Naive thymus-derived CD8-positive, alpha-beta T cell (primary cell): ENCODE data around the gene SUPT4H1. TPM values are rescaled to one million over a fixed set of nuclear protein-coding genes. Genes with fewer than 3 reads are reported as not detected.
A peak's percentile ranks its signal among the peaks of the same experiment; 100 is the strongest.
"Not testable (repeated sequence)": the region's sequence is repeated elsewhere in the genome, so short reads cannot be mapped to it uniquely, and the experiment has no call there.

ENCODE experiments used
- ATAC-seq, 2 donors: fragments of 150-1000 bp; cut with Tn5 transposase in 1 of 2; sonication (Bioruptor Pico), chemical (Tn5 transposase) in 1 of 2; 1 replicate in 1 of 2; 2 replicates in 1 of 2; pipeline ENCODE4 v1.10.0; 2021; ENCODE audit warnings: mild to moderate bottlenecking in 2 of 2, moderate library complexity in 2 of 2
- POLR2A ChIA-PET: fragments of 350-600 bp; sonication (Branson Sonifier 250); formaldehyde crosslinking; loops from one replicate; lab custom pipeline; 2021; ENCODE audit warnings: antibody characterized with exemption; lab: Charles Lee
- DNase-seq, 10 donors: peaks; one replicate each; pipeline versions ENCODE4 v3.0.0 to v3.0.0-alpha.2; 2020 to 2022
- H3K27ac Mint-ChIP-seq, 10 donors: one replicate each; pipeline ENCODE4 v1.8.0; 2020 to 2022; ENCODE audit warnings: mild to moderate bottlenecking in 10 of 10, mixed read lengths in 10 of 10, moderate library complexity in 4 of 10, inconsistent platforms in 1 of 10
- H3K27me3 Mint-ChIP-seq, 5 donors: one replicate each; pipeline ENCODE4 v1.8.0; 2021 to 2022; ENCODE audit warnings: mixed read lengths in 5 of 5
- H3K36me3 Mint-ChIP-seq, 3 donors: one replicate each; pipeline ENCODE4 v1.8.0; 2020 to 2022; ENCODE audit warnings: mixed read lengths in 3 of 3, mild to moderate bottlenecking in 2 of 3, inconsistent platforms in 1 of 3
- H3K4me1 Mint-ChIP-seq, 4 donors: one replicate each; pipeline ENCODE4 v1.8.0; 2021 to 2022; ENCODE audit warnings: mixed read lengths in 4 of 4
- H3K4me3 Mint-ChIP-seq, 10 donors: one replicate each; pipeline ENCODE4 v1.8.0; 2020 to 2022; ENCODE audit warnings: mild to moderate bottlenecking in 10 of 10, mixed read lengths in 10 of 10, moderate library complexity in 6 of 10, inconsistent platforms in 1 of 10
- H3K9me3 Mint-ChIP-seq, 9 donors: one replicate each; pipeline ENCODE4 v1.8.0; 2020 to 2022; ENCODE audit warnings: mixed read lengths in 9 of 9, mild to moderate bottlenecking in 3 of 9, inconsistent platforms in 1 of 9, moderate library complexity in 1 of 9
- polyA plus RNA-seq, 3 donors: library from polyadenylated mRNA; unstranded; fragments of 300-500 nt; fragmentation: Illumina TruSeq; gene quantifications; one replicate each; pipeline ENCODE4 v1.2.3, GENCODE V29; 2021
- total RNA-seq, 8 experiments: library from RNA in 2 of 8; stranded (reverse) in 2 of 8; gene quantifications; one replicate each; pipeline ENCODE4 v1.2.3 and lab custom pipeline; 2021 to 2026

The SUPT4H1 gene
- total and polyA plus RNA-seq, 5 experiments from 2014 or later: 58.2 to 97.4 (median 65.9) TPM

DNA sequence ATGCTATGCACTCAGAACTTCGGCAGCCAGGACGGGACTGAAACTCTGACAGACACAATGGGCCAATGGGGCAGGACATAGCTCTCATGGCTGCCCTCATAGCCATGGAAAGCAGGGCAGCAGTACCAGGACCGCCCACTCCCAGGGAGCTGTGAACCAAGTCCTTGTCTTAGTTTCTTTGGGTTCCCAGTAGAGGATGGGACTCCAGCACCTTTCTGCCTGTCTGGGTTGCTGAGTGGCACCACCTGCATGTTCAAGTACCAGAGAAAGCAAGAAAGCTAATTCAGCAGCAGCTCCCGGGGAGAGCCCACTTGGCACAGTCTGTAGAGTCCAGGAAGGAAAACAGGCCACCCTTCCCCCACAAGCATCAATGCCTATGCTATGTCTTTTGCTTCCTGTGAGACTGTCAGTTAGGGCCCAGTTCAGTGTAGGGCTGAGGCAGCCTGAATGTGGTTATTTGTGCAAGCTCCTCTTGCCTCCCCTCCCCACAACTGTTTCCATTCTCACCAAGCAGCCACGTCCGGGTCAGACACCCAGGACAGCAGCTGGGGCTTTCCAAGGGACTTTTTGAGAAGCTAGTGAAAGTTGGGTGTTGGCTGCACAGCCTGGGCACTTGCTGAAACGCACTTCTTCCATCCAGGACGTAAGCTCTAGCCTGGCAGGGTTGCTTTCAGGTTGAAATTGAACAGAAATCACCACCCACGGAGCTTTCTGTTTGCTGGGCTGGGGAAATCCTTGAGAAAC is 7.8 kb downstream of the SUPT4H1 start:
- Mint-ChIP-seq H3K9me3 (no peaks in the 10 kb centered on the region), H3K36me3 (peaks cover 0 to 66% (median 18%) of the 10 kb centered on the region in 3 donors), H3K27me3 (no peaks in the 10 kb centered on the region), H3K27ac (peak overlapping the region; percentile 78 to 98 (median 95)), H3K4me1 (peaks cover 35 to 99% (median 93%) of the 10 kb centered on the region in 4 donors), H3K4me3 (peak overlapping the region; percentile 82 to 98 (median 90))
- ATAC-seq (peak; percentile 80 to 81), DNase-seq (peak; percentile 50 to 93 (median 78))
- POLR2A ChIA-PET: interaction anchor here (0.6 to 18.6 kb wide), 14 partner anchors 9 to 288 kb away, joined by 3 to 1631 read pairs (median 4); partner anchors contain the start of genes HSF5, RNF43, SUPT4H1 and TSPOAP1

DNA sequence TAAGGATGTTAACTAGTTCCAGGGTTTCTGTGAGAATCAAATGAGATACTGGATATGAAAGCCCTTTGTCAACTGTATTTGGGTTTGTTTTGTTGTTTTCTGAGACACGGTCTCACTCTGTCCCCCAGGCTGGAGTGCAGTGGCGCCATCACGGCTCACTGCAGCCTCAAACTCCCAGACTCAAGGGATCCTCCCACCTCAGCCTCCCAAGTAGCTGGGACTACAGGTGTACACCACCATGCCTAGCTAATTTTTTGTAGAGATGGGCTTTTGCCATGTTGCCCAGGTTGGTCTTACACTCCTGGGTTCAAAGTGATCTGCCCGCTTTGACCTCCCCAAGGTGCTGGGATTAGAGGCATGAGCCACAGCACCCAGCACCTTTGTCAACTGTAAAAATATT is 8.9 kb downstream of the SUPT4H1 start:
- peaks cover 0 to 58% (median 15%) of the 10 kb centered on the region in 3 donors for H3K36me3 Mint-ChIP-seq
- peaks cover 33 to 98% (median 93%) of the 10 kb centered on the region in 4 donors for H3K4me1 Mint-ChIP-seq
- H3K4me3 Mint-ChIP-seq: peak overlapping the region; percentile 82 to 98 (median 90)
- H3K9me3 Mint-ChIP-seq: no peaks in the 10 kb centered on the region
- ATAC-seq (no peak), DNase-seq (peak in 1 of 10 donors; percentile 19)
- H3K27ac Mint-ChIP-seq: peak overlapping the region; percentile 78 to 98 (median 95)
- POLR2A ChIA-PET: interaction anchor here (0.6 to 18.6 kb wide), 8 partner anchors 10 to 190 kb away, joined by 3 to 1631 read pairs (median 4); partner anchors contain the start of genes MTMR4, RNF43, SUPT4H1 and TSPOAP1
- no peaks in the 10 kb centered on the region for H3K27me3 Mint-ChIP-seq

DNA sequence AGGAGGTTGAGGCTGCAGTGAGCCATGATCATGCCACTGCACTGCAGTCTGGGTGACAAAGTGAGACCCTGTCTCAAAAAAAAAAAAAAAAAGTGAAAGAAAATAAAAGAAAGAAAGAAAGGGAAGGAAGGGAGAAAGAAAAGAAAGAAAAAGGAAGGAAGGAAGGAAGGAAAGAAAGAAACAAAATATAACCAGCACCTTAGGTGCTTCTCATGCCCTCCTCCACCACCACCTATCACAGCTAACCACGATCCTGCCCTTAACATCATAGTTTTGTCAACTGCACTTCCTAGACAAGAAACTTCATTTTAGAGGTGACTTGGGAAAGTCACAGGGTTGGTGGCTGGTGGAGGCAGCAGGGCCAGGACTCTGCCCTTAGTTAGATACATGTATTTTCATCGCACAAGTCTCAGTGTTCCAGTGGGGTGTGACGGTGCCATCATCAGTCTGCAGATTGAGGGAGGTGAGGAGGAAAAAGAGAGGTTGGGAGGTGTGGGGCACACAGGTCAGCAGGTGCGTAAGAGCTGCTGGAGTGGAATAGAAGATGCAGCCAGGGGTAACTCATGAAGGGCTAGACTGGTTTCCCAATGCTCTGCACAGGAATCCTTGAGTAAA is 10.0 kb downstream of the SUPT4H1 start:
- peak overlapping the region; percentile 82 to 98 (median 90) for H3K4me3 Mint-ChIP-seq
- H3K9me3 Mint-ChIP-seq: no peaks in the 10 kb centered on the region
- DNase-seq: peak in 1 of 10 donors; percentile 16
- ATAC-seq: no peak
- H3K27ac Mint-ChIP-seq: peak overlapping the region; percentile 78 to 98 (median 95)
- peaks cover 0 to 47% (median 14%) of the 10 kb centered on the region in 3 donors for H3K36me3 Mint-ChIP-seq
- peaks cover 35 to 98% (median 85%) of the 10 kb centered on the region in 4 donors for H3K4me1 Mint-ChIP-seq
- no peaks in the 10 kb centered on the region for H3K27me3 Mint-ChIP-seq
- POLR2A ChIA-PET: interaction anchor here (0.8 to 18.6 kb wide), 5 partner anchors 11 to 173 kb away, joined by 3 to 1631 read pairs (median 9); partner anchors contain the start of genes MTMR4, RNF43, SUPT4H1 and TSPOAP1

DNA sequence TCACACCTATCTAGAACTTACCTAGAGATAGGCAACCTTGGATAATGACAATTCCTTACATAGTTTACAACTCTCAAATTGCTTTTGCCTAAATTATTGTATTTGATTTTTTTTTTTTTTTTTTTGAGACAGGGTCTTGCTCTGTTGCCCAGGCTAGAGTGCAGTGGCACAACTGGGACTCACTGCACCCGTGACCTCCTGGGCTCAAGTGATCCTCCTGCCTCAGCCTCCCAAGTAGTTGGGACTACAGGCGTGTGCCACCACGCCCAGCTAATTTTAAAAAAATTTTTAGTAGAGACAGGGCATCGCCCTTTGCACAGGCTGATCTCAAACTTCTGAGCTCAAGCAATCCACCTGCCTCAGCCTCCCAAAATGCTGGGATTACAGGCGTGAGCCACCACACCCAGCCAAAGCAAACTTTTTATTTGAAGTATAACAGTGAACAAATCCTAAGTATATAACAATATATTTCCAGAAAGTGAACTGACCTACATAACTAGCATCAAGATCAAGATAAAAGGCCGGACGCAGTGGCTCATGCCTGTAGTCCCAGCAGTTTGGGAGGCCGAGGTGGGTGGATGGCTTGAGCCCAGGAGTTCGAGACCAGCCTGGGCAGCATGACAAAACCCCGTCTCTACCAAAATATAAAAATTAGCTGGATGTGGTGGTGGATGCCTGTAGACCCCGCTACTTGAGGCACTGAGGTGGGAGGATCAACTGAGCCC is 10.7 kb downstream of the SUPT4H1 start:
- H3K4me3 Mint-ChIP-seq: peak overlapping the region; percentile 82 to 100 (median 95)
- H3K36me3 Mint-ChIP-seq: peaks cover 0 to 40% (median 12%) of the 10 kb centered on the region in 3 donors
- not testable (repeated sequence) for H3K27me3 Mint-ChIP-seq, H3K9me3 Mint-ChIP-seq, ATAC-seq
- H3K27ac Mint-ChIP-seq: peak overlapping the region; percentile 78 to 99 (median 96)
- POLR2A ChIA-PET: interaction anchor here (0.6 to 27.5 kb wide), 6 partner anchors 12 to 1360 kb away, joined by 3 to 1631 read pairs (median 32); partner anchors contain the start of genes SUPT4H1 and TSPOAP1
- peaks cover 39 to 98% (median 86%) of the 10 kb centered on the region in 4 donors for H3K4me1 Mint-ChIP-seq
- peak in 1 of 10 donors; percentile 11 for DNase-seq

- POLR2A ChIA-PET: interaction anchor here (0.6 to 27.5 kb wide), 8 partner anchors 14 to 1361 kb away, joined by 3 to 1631 read pairs (median 7); partner anchors contain the start of genes MKS1, RNF43, SUPT4H1 and TSPOAP1
- no peaks in the 10 kb centered on the region for H3K9me3 Mint-ChIP-seq
- peak overlapping the region; percentile 91 to 99 (median 96) for H3K27ac Mint-ChIP-seq
- H3K27me3 Mint-ChIP-seq: no peaks in the 10 kb centered on the region
- peak overlapping the region; percentile 82 to 100 (median 96) for H3K4me3 Mint-ChIP-seq
- ATAC-seq: no peak
- H3K4me1 Mint-ChIP-seq: peaks cover 47 to 97% (median 86%) of the 10 kb centered on the region in 4 donors
- H3K36me3 Mint-ChIP-seq: peaks cover 0 to 32% (median 12%) of the 10 kb centered on the region in 3 donors
- DNase-seq: no peak
These were observed 11.6 kb downstream of the SUPT4H1 start for GRCh38 chr17:58340405-58340876.

DNA sequence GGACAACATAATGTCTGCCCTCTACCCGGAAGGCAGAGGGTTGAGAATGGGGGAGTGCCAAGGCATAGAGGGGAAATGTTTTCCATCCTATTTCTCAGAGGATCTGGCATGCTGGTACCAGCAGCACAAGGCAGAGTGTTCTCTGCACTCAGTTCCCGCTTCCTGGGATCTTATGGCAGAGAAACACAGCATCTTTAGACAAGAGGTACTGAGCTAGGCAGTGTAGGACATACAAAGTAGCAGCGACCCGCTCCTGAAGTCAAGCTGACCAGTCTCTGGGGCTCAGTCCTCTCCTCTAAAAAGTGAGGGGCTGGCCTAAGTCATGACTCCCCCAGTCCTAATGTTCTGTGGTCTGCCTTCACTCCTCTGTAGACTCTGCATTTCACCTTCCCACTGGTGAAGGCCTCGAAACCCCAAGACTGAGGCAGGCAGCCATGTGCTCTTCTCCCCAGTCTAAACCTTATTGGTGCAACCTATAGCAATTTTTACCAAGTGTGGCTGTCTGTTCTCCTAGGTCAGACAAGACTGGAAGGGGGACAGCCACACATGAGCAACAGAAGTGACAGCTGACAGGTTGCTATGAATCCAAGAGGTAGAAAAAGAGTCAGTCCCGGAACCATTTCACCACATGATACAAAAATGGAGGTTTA is 12.1 kb downstream of the SUPT4H1 start:
- H3K27me3 Mint-ChIP-seq: no peaks in the 10 kb centered on the region
- peak overlapping the region; percentile 82 to 100 (median 96) for H3K4me3 Mint-ChIP-seq
- H3K4me1 Mint-ChIP-seq: peaks cover 47 to 96% (median 85%) of the 10 kb centered on the region in 4 donors
- no peaks in the 10 kb centered on the region for H3K9me3 Mint-ChIP-seq
- peak overlapping the region; percentile 91 to 99 (median 96) for H3K27ac Mint-ChIP-seq
- ATAC-seq: no peak
- POLR2A ChIA-PET: interaction anchor here (0.8 to 27.5 kb wide), 6 partner anchors 1 to 121 kb away, joined by 4 to 1631 read pairs (median 358); partner anchors contain the start of genes MKS1, RNF43, SUPT4H1 and TSPOAP1
- DNase-seq: peak in 2 of 10 donors; percentile 28 to 60
- H3K36me3 Mint-ChIP-seq: peaks cover 0 to 26% (median 12%) of the 10 kb centered on the region in 3 donors

DNA sequence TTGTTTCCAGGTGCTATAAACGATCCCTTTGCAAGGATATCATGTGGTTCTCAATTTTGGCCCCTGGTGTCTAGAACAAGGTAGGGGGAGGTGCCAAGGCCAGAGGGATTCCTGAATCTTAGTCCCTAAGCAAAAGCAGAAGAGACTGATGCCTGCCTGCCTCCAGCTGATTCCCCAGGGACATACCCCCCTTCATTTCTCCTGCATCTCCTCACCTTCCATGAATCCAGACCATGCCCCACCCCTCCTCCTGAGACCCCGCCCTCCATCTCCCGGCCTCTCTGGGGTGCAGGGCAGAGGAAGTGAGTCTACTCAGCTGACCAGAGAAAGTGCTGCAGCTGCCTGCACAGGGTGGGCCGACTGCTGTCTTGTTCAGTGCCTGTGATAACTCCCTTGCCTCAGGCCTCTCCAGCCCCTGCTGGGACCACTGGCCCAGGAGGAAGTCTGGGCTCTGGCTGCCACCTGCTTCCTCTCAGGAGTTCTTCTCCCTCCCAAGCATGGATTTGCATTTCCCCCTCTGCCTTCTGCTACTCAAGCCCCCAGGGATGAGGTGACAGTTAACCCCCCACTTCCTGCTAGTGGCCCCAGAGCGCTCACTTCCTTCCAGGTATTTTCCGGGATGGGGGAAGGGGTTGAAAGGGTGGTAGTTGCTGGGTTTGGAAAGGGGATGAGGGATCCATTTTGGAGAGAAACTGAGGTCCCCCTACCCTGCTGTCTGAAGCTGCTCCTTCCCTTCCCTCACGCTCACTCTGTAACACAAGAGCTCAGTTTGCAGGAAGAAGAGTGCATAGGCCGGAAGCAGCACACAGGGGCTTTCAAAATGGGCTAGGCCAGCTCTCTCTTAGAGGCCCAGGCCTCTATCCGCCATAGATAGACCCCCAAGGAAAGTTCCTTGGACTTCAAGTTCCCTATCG is 12.9 kb downstream of the SUPT4H1 start:
- no peaks in the 10 kb centered on the region for H3K9me3 Mint-ChIP-seq
- no peak for ATAC-seq
- H3K4me1 Mint-ChIP-seq: peaks cover 49 to 96% (median 85%) of the 10 kb centered on the region in 4 donors

GRCh38 chr17:58338454-58338840 is 13.6 kb downstream of the SUPT4H1 start:
- peaks cover 0 to 21% (median 12%) of the 10 kb centered on the region in 3 donors for H3K36me3 Mint-ChIP-seq
- POLR2A ChIA-PET: interaction anchor here (0.5 to 27.5 kb wide), 9 partner anchors 1 to 1741 kb away, joined by 3 to 1631 read pairs (median 7); partner anchors contain the start of genes RNF43, SUPT4H1 and TSPOAP1
- H3K27me3 Mint-ChIP-seq: no peaks in the 10 kb centered on the region
- no peaks in the 10 kb centered on the region for H3K9me3 Mint-ChIP-seq
- peak overlapping the region; percentile 82 to 100 (median 96) for H3K4me3 Mint-ChIP-seq
- DNase-seq (no peak), ATAC-seq (no peak)
- H3K4me1 Mint-ChIP-seq: peaks cover 49 to 95% (median 81%) of the 10 kb centered on the region in 4 donors
- H3K27ac Mint-ChIP-seq: peak overlapping the region; percentile 91 to 99 (median 96)

More for the DNA sequence above, 12.9 kb downstream of the SUPT4H1 start:
- DNase-seq: peak in 4 of 10 donors; percentile 48 to 66 (median 52)
- peak overlapping the region; percentile 82 to 100 (median 96) for H3K4me3 Mint-ChIP-seq
- H3K27me3 Mint-ChIP-seq: no peaks in the 10 kb centered on the region
- peaks cover 0 to 22% (median 12%) of the 10 kb centered on the region in 3 donors for H3K36me3 Mint-ChIP-seq
- peak overlapping the region; percentile 91 to 99 (median 96) for H3K27ac Mint-ChIP-seq
- POLR2A ChIA-PET: interaction anchor here (0.5 to 27.5 kb wide), 7 partner anchors 0 to 87 kb away, joined by 4 to 1631 read pairs (median 10); partner anchors contain the start of genes RNF43, SUPT4H1 and TSPOAP1

- Mint-ChIP-seq H3K27ac (peak overlapping the region; percentile 91 to 99 (median 96)), H3K9me3 (no peaks in the 10 kb centered on the region), H3K4me1 (peaks cover 49 to 89% (median 75%) of the 10 kb centered on the region in 4 donors), H3K27me3 (no peaks in the 10 kb centered on the region), H3K36me3 (peaks cover 0 to 19% (median 9%) of the 10 kb centered on the region in 3 donors), H3K4me3 (peak overlapping the region; percentile 82 to 100 (median 96))
- DNase-seq (peak; percentile 74 to 95 (median 88)), ATAC-seq (peak; percentile 67 to 79)
- POLR2A ChIA-PET: interaction anchor here (0.9 to 27.5 kb wide), 14 partner anchors 1 to 1740 kb away, joined by 3 to 1631 read pairs (median 4); partner anchors contain the start of genes CLTC, RNF43, SKA2 and SUPT4H1
These were observed 14.2 kb downstream of the SUPT4H1 start for GRCh38 chr17:58337600-58338453.
